ENCODE results near the gene SVOPL. TPM values are rescaled to one million over a fixed set of nuclear protein-coding genes. Genes with fewer than 3 reads are reported as not detected.

Gene SVOPL
- total RNA-seq, 2 donors from 2014 or later = not detected

DNA sequence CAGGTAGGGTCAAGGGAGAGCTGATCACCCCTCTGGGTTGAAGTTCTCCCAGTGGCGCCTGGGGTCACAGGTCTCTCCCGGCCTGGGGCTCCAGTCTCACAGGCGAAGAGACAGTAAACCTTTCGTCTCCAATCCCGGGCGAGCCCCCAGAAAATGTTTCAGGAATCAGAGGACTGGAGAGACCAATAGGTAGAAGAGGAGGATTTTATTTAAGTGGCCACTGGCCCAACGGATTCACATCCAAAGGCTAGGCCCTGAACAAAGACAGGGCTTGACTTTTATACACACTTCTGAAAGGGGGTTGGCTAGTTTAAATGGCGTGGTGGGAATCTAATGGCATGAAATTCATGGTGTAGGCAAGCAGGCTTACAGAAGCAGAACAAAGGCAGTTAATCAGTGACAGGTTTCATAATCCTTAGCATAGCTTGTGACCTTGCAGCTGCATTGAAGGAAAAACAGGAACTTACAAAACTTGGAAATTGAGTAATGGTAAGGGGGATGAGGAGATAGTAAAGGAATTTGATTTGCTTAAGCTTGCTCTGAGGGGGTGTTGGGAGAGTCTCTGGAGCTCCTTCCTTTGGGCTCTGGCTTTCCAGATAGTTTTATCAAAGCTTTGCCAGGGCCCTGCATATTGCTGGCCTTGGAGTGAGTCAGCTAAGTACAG, 135.6 kb downstream of the SVOPL start:
- Mint-ChIP-seq H3K9me3 (peaks cover 24 to 35% of the 10 kb centered on the region in 2 donors), H3K27ac (no peak overlapping the region), H3K36me3 (peaks cover 54 to 72% of the 10 kb centered on the region in 2 donors)
- ATAC-seq = no peak
- no peak for DNase-seq (ENCODE audit: low spot score in 2 of 2)

GRCh38 chr7:138565071-138565450, 136.1 kb downstream of the SVOPL start:
- ATAC-seq (no peak), DNase-seq (ENCODE audit: low spot score in 2 of 2) (no peak)
- no peak overlapping the region for H3K27ac Mint-ChIP-seq
- peaks cover 59 to 72% of the 10 kb centered on the region in 2 donors for H3K36me3 Mint-ChIP-seq
- peaks cover 24 to 35% of the 10 kb centered on the region in 2 donors for H3K9me3 Mint-ChIP-seq

- Mint-ChIP-seq H3K27ac (no peak overlapping the region), H3K36me3 (peaks cover 66 to 73% of the 10 kb centered on the region in 2 donors), H3K9me3 (peaks cover 24 to 35% of the 10 kb centered on the region in 2 donors)
- DNase-seq (ENCODE audit: low spot score in 2 of 2) = no peak
- no peak for ATAC-seq
Observed at GRCh38 chr7:138564365-138564764, 136.8 kb downstream of the SVOPL start.

- H3K27ac Mint-ChIP-seq = no peak overlapping the region
- peaks cover 24 to 35% of the 10 kb centered on the region in 2 donors for H3K9me3 Mint-ChIP-seq
- DNase-seq (ENCODE audit: low spot score in 2 of 2) (no peak), ATAC-seq (no peak)
- peaks cover 67 to 73% of the 10 kb centered on the region in 2 donors for H3K36me3 Mint-ChIP-seq
Observed at GRCh38 chr7:138563808-138564207, 137.4 kb downstream of the SVOPL start.

DNA sequence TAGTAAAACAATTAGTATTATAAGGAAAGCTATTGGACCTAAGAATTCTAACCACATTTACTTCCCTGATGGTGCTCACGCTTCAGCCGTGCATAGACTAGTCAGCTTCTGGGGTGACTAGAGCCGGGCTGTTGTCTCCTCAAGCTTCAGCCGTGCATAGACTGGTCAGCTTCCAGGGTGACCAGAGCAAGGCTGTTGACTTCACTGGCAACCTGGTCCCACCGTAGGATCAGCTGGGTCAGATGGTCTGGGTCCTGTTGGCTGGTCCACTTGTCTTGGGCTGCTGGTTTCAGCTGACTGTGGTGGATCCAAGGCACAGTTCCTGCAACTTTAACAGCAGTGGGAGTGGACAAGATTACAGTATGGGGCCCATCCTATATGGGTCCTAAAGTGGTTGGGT, 141.7 kb downstream of the SVOPL start:
- Mint-ChIP-seq H3K9me3 (peaks cover 26 to 43% of the 10 kb centered on the region in 2 donors), H3K27ac (no peak overlapping the region), H3K36me3 (peaks cover 87 to 93% of the 10 kb centered on the region in 2 donors)
- DNase-seq (ENCODE audit: low spot score in 2 of 2) = no peak
- no peak for ATAC-seq

DNA sequence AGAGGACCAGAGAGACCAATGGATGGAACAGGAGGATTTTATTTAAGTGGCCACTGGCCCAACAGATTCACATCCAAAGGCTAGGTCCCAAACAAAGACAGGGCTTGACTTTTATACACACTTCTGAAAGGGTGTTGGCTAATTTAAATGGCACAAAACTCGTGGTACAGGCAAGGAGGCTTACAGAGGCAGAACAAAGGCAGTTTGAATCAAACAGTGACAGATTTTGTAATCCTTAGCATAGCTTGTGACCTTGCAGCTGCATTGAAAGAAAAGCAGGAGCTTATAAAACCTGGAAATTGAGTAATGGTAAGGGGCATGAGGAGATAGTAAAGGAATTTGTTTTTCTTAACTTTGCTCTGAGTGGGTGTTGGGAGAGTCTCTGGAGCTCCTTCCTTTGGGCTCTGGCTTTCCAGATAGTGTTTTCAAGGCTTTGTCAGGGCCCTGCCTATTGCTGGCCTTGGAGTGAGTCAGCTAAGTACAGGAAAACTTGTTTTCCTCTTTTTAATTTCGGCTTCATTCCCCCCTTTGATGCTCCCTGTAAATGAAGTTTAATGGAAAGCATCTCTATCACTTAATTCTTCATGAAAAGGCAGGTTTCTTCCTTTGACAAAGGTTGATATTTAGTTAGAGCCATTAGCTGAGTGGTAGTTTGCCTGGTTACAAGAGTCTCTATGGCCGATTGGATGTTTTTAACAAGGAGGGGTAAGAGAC, 144.2 kb downstream of the SVOPL start:
- ATAC-seq (no peak), DNase-seq (ENCODE audit: low spot score in 2 of 2) (no peak)
- no peak overlapping the region for H3K27ac Mint-ChIP-seq
- H3K9me3 Mint-ChIP-seq = peaks cover 15 to 30% of the 10 kb centered on the region in 2 donors
- peaks cover 83 to 95% of the 10 kb centered on the region in 2 donors for H3K36me3 Mint-ChIP-seq

DNA sequence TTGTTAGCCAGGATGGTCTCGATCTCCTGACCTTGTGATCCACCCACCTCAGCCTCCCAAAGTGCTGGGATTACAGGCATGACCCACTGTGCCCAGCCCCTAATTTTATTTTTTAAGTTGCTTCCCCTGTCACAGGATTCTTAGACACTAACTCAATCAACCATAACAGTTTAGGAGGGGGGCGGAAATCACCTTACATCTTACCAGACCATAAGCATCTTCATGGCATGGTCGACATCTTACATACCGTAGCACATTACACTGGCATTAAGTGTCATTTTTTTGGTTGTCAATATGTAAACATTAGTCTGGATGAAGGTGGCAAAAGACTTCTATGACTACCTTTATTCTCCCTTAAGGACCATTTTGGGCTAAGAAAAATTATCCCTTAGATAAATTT, 145.5 kb downstream of the SVOPL start:
- no peak for ATAC-seq
- DNase-seq (ENCODE audit: low spot score in 2 of 2) = no peak
- H3K27ac Mint-ChIP-seq = no peak overlapping the region
- peaks cover 15 to 24% of the 10 kb centered on the region in 2 donors for H3K9me3 Mint-ChIP-seq
- H3K36me3 Mint-ChIP-seq = peaks cover 80 to 91% of the 10 kb centered on the region in 2 donors

- peaks cover 15 to 26% of the 10 kb centered on the region in 2 donors for H3K9me3 Mint-ChIP-seq
Observed at GRCh38 chr7:138554674-138555073, 146.5 kb downstream of the SVOPL start.

GRCh38 chr7:138553805-138554204, 147.4 kb downstream of the SVOPL start:
- no peak overlapping the region for H3K27ac Mint-ChIP-seq
- H3K9me3 Mint-ChIP-seq = peaks cover 20 to 32% of the 10 kb centered on the region in 2 donors

More at GRCh38 chr7:138554674-138555073, 146.5 kb downstream of the SVOPL start:
- no peak for DNase-seq (ENCODE audit: low spot score in 2 of 2)
- peaks cover 79 to 88% of the 10 kb centered on the region in 2 donors for H3K36me3 Mint-ChIP-seq
- no peak overlapping the region for H3K27ac Mint-ChIP-seq
- no peak for ATAC-seq

GRCh38 chr7:138551102-138551501, 150.1 kb downstream of the SVOPL start:
- peaks cover 5 to 9% of the 10 kb centered on the region in 2 donors for H3K9me3 Mint-ChIP-seq
- DNase-seq (ENCODE audit: low spot score in 2 of 2) = no peak
- no peak for ATAC-seq
- no peak overlapping the region for H3K27ac Mint-ChIP-seq
- H3K36me3 Mint-ChIP-seq = peaks cover 64 to 74% of the 10 kb centered on the region in 2 donors

More at GRCh38 chr7:138553805-138554204, 147.4 kb downstream of the SVOPL start:
- peaks cover 78 to 89% of the 10 kb centered on the region in 2 donors for H3K36me3 Mint-ChIP-seq
- DNase-seq (ENCODE audit: low spot score in 2 of 2) (no peak), ATAC-seq (no peak)

- DNase-seq (ENCODE audit: low spot score in 2 of 2) (no peak), ATAC-seq (no peak)
- Mint-ChIP-seq H3K36me3 (peaks cover 67 to 73% of the 10 kb centered on the region in 2 donors), H3K9me3 (peaks cover 5 to 9% of the 10 kb centered on the region in 2 donors), H3K27ac (no peak overlapping the region)
Observed at GRCh38 chr7:138550337-138550736, 150.8 kb downstream of the SVOPL start.

DNA sequence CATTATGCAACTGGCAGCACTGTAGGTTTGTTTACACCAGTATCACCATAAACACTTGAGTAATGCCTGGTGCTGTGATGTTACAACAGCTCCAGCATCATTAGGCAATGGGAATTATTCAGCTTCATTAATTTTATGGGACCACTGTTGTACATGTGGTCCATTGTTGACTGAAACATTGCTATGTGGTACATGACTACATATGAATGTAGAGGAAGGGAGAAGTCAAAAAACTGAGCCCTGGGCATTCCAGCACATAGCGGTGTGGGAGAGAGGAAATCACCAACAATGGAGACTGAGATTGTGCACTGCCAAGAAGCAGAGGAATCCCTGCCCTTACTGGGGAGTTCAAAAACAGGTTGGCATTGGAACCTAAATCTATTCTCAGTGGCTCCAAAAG, 152.1 kb downstream of the SVOPL start:
- DNase-seq (ENCODE audit: low spot score in 2 of 2) (no peak), ATAC-seq (no peak)
- Mint-ChIP-seq H3K36me3 (peaks cover 69 to 70% of the 10 kb centered on the region in 2 donors), H3K27ac (no peak overlapping the region), H3K9me3 (peaks cover 5 to 14% of the 10 kb centered on the region in 2 donors)

DNA sequence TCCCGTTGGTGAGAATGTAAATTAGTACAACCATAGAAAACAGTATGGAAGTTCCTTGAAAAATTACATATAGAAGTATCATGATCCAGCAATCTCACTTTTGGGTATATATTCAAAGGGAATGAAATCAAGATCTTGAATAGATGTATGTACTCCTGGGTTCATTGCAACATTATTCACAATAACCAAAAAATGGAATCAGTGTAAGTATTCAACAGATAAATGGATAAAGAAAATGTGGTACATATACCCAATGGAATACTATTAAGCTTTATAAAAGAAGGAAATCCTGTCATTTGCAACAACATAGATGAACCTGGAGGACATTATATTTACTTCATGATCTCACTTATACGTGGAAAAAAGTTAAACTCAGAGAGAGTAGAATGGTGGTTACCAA, 154.3 kb downstream of the SVOPL start:
- Mint-ChIP-seq H3K36me3 (peaks cover 54 to 61% of the 10 kb centered on the region in 2 donors), H3K9me3 (peaks cover 5 to 15% of the 10 kb centered on the region in 2 donors), H3K27ac (no peak overlapping the region)
- no peak for ATAC-seq
- DNase-seq (ENCODE audit: low spot score in 2 of 2) = no peak

- ATAC-seq (no peak), DNase-seq (ENCODE audit: low spot score in 2 of 2) (no peak)
- peaks cover 50 to 62% of the 10 kb centered on the region in 2 donors for H3K36me3 Mint-ChIP-seq
- peaks cover 5 to 15% of the 10 kb centered on the region in 2 donors for H3K9me3 Mint-ChIP-seq
- no peak overlapping the region for H3K27ac Mint-ChIP-seq
Observed at GRCh38 chr7:138546064-138546619, 155.0 kb downstream of the SVOPL start.

DNA sequence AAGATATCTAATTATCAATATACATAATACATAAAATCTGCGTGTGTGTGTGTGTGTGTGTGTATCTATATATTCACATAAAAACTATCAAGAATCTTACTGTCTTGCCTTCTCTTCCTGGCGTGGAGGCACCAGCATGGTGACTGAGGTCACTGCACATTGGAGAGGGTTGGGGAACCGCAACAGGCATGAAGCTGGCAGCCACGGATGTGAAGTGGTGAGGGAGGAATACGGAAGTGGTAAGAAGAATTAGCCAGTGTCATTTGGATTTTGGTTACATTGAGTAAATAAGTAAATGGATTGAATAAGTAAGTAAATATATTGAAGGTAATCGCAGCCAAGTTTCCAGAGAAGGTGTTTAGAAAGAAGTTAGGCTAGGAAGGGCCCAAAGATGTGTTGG, 156.0 kb downstream of the SVOPL start:
- H3K36me3 Mint-ChIP-seq = peaks cover 50 to 61% of the 10 kb centered on the region in 2 donors
- ATAC-seq = no peak
- no peak for DNase-seq (ENCODE audit: low spot score in 2 of 2)
- H3K27ac Mint-ChIP-seq = no peak overlapping the region
- H3K9me3 Mint-ChIP-seq = peaks cover 5 to 20% of the 10 kb centered on the region in 2 donors
